Activated naive CD8-positive, alpha-beta T cell treated with anti-CD3 and anti-CD28 coated beads, Interleukin-2, amount 50 U/mL, for 24 hours (primary cell): ENCODE measurements around the gene RPGRIP1.

Experiments
- ATAC-seq: fragments of 150-1000 bp; cut with Tn5 transposase; one replicate; pipeline ENCODE4 v1.10.0; 2021
- DNase-seq: peaks from one replicate; pipeline ENCODE4 v3.0.0; 2021
- H3K27ac Mint-ChIP-seq: one replicate; pipeline ENCODE4 v1.8.0; 2021; ENCODE audit warnings: mild to moderate bottlenecking, mixed read lengths
- H3K27me3 Mint-ChIP-seq: one replicate; pipeline ENCODE4 v1.8.0; 2021; ENCODE audit warnings: mixed read lengths
- H3K36me3 Mint-ChIP-seq: one replicate; pipeline ENCODE4 v1.8.0; 2021; ENCODE audit warnings: low read depth, mixed read lengths
- H3K4me1 Mint-ChIP-seq: one replicate; pipeline ENCODE4 v1.8.0; 2021; ENCODE audit warnings: mixed read lengths
- H3K4me3 Mint-ChIP-seq: one replicate; pipeline ENCODE4 v1.8.0; 2021; ENCODE audit warnings: mild to moderate bottlenecking, moderate library complexity, mixed read lengths
- H3K9me3 Mint-ChIP-seq: one replicate; pipeline ENCODE4 v1.8.0; 2021; ENCODE audit warnings: mixed read lengths

The RPGRIP1 gene

DNA sequence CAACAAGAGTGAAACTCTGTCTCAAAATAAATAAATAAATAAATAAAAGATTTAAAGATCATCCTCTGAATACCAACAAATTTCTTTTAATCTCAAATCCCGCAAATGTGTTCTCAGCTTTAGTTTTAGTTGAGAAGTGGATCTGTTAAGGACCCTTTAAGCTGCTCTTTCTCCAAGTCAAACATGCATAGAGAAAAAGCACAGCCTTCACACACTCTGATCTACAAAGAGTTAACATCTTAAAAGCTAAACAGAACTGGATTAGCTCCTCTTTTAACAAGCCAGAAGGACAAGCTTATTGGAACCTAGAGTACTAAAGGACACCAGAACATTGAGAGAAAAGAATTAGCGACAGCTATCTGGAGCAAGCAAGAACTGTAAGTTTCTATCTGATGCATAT lies at the start of gene RPGRIP1:
Gene RPGRIP1, plus strand, starts transcription at position 301 of the 400 bp plus-strand sequence. CDS start 7,894 bp downstream, outside the sequence.
- H3K27ac Mint-ChIP-seq, result no peak within 1 kb of the TSS
- ATAC-seq, result no peak

DNA sequence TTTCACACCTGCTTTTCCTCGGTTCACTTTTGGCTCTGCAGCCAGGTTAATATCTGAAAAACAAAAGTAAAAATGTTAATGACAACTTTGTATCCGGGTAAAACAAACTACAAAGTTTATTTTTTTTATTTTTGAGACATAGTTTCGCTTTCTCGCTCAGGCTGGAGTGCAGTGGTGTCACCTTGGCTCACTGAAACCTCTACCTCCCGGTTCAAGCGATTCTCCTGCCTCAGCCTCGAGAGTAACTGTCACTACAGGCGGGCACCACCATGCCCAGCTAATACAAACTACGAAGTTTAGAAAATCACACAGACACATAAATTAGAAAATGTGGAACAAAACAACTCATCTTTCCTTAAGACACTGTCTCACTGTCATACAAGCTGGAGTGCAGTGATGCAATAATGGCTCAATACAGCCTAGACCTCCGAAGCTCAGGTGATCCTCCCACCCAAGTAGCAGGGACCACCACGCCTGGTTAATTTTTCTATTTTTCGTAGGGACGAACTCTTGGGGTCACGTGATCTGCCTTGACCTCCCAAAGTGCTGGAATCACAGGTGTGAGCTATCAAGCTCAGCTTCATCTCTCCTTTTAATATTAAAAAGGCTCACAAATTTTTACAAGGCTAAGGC lies 48.7 kb upstream of the RPGRIP1 start:
- peaks cover 90% of the 10 kb centered on the region for H3K36me3 Mint-ChIP-seq
- no peak for DNase-seq
- peaks cover 86% of the 10 kb centered on the region for H3K4me1 Mint-ChIP-seq
- no peaks in the 10 kb centered on the region for H3K27me3 Mint-ChIP-seq
- H3K4me3 Mint-ChIP-seq, result peak overlapping the region; percentile 49
- ATAC-seq, result no peak
- H3K9me3 Mint-ChIP-seq, result no peaks in the 10 kb centered on the region
- peak overlapping the region; percentile 85 for H3K27ac Mint-ChIP-seq

More for the DNA sequence above, at the start of gene RPGRIP1:
- H3K9me3 Mint-ChIP-seq, result no peaks in the 10 kb centered on the region
- no peaks in the 10 kb centered on the region for H3K27me3 Mint-ChIP-seq
- no peak within 1 kb of the TSS for H3K4me3 Mint-ChIP-seq
- no peaks in the 10 kb centered on the region for H3K36me3 Mint-ChIP-seq
- no peak for DNase-seq
- H3K4me1 Mint-ChIP-seq, result peaks cover 3% of the 10 kb centered on the region

DNA sequence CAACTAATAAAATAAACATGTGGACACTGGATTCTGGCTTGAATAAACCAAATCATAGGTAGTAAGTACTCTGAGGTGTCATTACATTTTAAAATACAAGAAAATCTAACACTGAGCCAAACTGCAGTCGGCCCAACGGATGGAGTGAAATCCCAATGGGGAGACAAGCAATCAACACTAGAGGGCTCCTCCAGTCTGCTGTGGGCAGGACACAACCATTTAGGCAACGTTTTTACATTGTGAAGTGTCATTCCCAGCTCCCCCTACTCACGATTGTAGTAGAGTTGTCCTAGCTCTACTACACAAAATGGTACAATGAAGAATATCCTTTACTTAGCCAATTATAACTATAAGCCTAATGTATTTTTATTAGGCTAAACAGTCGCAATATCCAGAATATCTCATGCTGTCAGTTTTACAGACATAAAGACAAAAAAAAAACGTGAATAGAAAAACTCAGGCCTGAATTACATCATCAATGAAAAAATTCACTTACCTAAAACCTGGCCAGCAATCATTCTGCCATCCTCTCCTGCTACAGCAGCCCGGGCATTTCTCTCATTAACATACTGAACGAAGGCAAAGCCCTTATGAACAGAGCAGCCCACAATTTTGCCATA lies 46.3 kb upstream of the RPGRIP1 start:
- DNase-seq, result no peak
- Mint-ChIP-seq H3K9me3 (no peaks in the 10 kb centered on the region), H3K27ac (peak overlapping the region; percentile 64), H3K4me3 (peak overlapping the region; percentile 38), H3K27me3 (no peaks in the 10 kb centered on the region), H3K4me1 (peaks cover 91% of the 10 kb centered on the region), H3K36me3 (peaks cover 88% of the 10 kb centered on the region)
- ATAC-seq, result no peak

DNA sequence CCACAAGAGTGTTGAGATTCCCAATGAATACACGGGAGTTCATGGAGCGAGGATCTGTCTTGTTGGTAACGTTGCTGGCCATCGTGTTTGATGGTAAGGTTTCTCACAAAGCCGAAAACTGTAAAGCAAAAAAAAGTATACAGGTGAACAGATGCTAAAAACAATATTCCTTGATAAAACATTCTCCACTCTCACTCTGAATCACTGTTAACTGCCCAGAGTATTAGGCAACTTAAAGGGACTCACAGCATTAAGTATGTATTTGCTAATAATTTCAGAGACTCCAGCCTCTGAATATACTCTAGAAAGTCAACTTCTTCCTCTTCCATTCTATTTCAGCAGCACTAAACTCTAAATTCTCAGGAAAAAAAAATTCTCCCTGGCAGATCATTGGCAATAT lies 45.8 kb upstream of the RPGRIP1 start:
- peak overlapping the region; percentile 38 for H3K4me3 Mint-ChIP-seq
- no peak for DNase-seq
- H3K4me1 Mint-ChIP-seq, result peaks cover 95% of the 10 kb centered on the region
- no peak for ATAC-seq
- H3K27ac Mint-ChIP-seq, result peak overlapping the region; percentile 64
- H3K9me3 Mint-ChIP-seq, result no peaks in the 10 kb centered on the region
- H3K27me3 Mint-ChIP-seq, result no peaks in the 10 kb centered on the region
- H3K36me3 Mint-ChIP-seq, result peaks cover 93% of the 10 kb centered on the region

DNA sequence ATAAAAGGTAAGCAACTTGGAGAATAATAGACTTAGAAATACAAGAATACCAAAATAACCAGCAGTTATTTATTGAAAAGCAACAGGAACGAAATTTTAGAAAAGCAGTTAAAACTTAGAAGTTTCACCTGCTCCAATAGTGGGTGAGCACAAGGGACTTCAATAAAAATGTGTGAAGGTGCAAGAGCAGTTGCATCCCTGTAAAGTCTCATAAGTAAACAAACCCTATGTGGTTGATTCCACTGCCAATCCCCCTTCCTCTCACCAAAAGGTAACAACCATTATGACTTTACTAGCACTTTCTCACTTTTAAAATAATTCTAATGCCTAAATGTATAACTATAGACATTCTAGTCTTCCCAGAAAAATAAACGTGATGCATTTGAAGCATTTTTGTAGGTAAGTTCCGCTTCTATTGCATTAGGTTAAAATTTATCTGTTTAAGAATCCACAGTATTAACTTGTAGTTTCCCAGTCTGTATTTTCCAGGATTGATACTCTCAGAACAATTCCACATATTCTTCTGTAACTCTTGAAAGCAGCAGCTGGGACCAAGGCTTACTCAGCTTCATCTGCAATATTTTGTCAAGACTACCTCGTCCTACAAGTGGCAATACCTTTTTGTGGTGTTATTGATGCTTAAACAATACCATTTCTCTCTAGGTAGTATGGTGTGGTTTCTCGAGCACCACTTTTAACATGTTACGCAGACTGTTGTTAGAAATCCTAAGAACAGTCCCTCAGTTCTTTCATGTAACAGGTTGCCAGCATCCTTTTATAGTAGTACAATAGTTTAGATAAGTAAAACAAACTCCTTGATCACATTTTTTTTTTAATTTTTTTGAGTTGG lies 42.7 kb upstream of the RPGRIP1 start:
- Mint-ChIP-seq H3K27ac (peak overlapping the region; percentile 54), H3K27me3 (no peaks in the 10 kb centered on the region), H3K4me1 (peaks cover 92% of the 10 kb centered on the region), H3K36me3 (peaks cover 86% of the 10 kb centered on the region), H3K4me3 (no peak overlapping the region), H3K9me3 (no peaks in the 10 kb centered on the region)
- no peak for ATAC-seq
- DNase-seq, result no peak

DNA sequence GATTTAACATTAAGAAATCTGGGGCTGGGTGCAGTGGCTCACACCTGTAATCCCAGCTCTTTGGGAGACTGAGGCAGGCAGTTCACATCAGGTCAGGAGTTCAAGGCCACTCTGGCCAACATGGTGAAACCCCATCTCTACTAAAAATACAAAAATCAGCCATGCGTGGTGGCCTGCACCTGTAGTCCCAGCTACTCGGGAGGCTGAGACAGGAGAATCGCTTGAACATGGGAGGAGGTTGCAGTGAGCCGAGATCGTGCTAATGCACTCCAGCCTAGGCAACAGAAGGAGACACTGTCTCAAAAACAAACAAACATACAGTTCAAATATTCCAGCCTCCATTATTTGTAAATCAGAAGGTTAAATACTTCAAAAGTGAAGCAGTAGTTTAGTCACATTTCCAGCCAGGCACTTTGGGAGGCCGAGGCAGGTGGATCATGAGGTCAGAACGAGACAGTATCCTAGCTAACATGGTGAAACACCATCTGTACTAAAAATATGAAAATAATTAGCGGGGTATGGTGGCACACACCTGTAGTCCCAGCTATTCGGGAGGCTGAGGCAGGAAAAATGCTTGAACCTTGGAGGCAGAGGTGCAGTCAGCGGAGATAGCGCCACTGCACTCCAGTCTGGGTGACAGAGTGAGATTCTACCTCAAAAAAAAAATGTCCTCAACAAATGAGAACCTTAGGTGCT lies 40.9 kb upstream of the RPGRIP1 start:
- no peaks in the 10 kb centered on the region for H3K27me3 Mint-ChIP-seq
- H3K27ac Mint-ChIP-seq, result no peak overlapping the region
- peaks cover 85% of the 10 kb centered on the region for H3K36me3 Mint-ChIP-seq
- no peak overlapping the region for H3K4me3 Mint-ChIP-seq
- no peaks in the 10 kb centered on the region for H3K9me3 Mint-ChIP-seq
- DNase-seq, result no peak
- H3K4me1 Mint-ChIP-seq, result peaks cover 90% of the 10 kb centered on the region
- no peak for ATAC-seq

DNA sequence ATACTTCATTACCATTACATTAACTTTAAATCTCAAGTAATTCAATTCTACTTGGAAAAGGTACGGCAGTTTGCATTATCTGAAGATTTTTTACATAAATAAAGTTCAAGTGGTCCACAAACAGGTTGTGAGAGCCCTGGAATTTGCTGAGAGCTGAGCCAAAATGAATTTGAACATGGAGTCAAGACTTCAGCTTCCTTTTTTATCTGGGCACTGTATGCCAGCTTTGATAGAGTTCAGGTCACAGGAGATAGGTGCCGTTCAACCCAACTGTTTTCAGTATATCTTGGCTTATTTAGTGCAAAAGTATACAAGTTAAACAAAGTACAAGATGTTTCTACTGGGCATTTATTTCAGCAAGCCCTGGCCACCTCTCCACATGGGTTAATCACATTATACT lies 39.5 kb upstream of the RPGRIP1 start:
- peaks cover 82% of the 10 kb centered on the region for H3K36me3 Mint-ChIP-seq
- peaks cover 87% of the 10 kb centered on the region for H3K4me1 Mint-ChIP-seq
- H3K4me3 Mint-ChIP-seq, result no peak overlapping the region
- no peak for ATAC-seq
- DNase-seq, result no peak
- no peaks in the 10 kb centered on the region for H3K27me3 Mint-ChIP-seq
- H3K27ac Mint-ChIP-seq, result peak overlapping the region; percentile 42
- H3K9me3 Mint-ChIP-seq, result no peaks in the 10 kb centered on the region

DNA sequence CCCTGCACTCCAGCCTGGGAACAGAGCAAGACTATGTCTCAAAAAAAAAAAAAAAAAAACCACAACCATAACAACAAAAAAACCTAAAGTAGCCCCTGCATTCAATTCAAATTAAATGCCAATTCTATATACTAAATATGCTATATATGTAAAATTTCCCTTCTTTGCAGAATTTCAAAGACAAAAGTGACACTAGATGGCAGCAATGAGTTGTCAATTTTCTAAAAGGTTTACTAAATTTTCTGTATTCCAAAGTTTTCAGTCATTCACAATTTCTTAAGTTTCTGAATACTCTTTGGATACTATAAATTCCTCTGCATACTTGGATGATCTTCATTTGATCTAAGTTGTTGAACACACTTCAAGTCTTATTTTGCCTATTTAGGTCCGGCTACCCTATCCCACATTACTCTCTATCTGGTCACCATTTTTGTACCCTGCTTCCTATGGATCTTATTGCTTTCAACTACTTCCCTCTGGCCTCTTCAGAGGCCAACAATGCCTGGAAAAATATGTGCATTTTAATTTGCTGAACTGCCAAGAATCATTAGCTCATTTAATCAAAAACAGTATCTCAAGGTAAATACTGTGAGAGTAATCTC lies 38.6 kb upstream of the RPGRIP1 start:
- Mint-ChIP-seq H3K27ac (peak overlapping the region; percentile 48), H3K4me3 (peak overlapping the region; percentile 2), H3K27me3 (no peaks in the 10 kb centered on the region), H3K4me1 (peaks cover 85% of the 10 kb centered on the region), H3K9me3 (no peaks in the 10 kb centered on the region), H3K36me3 (peaks cover 80% of the 10 kb centered on the region)
- ATAC-seq, result no peak
- DNase-seq, result no peak

DNA sequence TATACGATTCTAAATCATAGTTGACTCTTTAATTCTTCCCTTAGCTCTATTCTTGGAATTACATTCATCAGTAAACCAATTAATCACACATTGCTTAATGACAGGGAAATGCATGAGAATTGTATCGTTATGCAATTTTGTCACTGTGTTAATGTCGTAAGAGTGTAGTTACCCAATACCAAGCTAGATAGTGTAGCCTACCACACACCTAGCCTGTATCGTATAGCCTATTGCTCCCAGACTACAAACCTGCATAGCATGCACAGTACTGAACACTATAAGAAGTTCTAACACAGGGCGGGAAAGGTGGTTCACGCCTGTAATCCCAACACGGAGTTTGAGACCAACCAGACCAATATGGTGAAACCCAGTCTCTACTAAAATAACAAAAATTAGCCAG lies 35.3 kb upstream of the RPGRIP1 start:
- Mint-ChIP-seq H3K27me3 (no peaks in the 10 kb centered on the region), H3K4me3 (no peak overlapping the region), H3K9me3 (no peaks in the 10 kb centered on the region), H3K36me3 (peaks cover 79% of the 10 kb centered on the region), H3K4me1 (peaks cover 81% of the 10 kb centered on the region), H3K27ac (no peak overlapping the region)
- no peak for DNase-seq
- ATAC-seq, result no peak

DNA sequence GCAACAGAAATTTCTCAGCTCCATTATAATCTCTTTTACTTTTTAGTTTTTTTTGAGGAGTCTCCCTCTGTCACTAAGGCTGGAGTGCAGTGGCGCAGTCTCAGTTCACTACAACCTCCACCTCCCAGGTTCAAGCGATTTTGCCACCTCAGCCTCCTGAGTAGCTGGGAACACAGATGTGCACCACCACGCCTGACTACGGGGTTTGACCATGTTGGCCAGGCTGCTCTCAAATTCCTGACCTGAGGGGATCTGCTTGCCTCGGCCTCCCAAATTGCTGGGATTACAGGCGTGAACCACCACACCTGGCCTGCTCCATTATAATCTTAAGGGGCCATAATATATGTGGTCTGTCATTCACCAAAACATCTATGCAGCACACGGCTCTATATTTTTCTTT lies 34.1 kb upstream of the RPGRIP1 start:
- DNase-seq, result no peak
- Mint-ChIP-seq H3K4me1 (peaks cover 84% of the 10 kb centered on the region), H3K36me3 (peaks cover 83% of the 10 kb centered on the region), H3K9me3 (no peaks in the 10 kb centered on the region), H3K27ac (no peak overlapping the region), H3K4me3 (no peak overlapping the region), H3K27me3 (no peaks in the 10 kb centered on the region)
- ATAC-seq, result no peak

DNA sequence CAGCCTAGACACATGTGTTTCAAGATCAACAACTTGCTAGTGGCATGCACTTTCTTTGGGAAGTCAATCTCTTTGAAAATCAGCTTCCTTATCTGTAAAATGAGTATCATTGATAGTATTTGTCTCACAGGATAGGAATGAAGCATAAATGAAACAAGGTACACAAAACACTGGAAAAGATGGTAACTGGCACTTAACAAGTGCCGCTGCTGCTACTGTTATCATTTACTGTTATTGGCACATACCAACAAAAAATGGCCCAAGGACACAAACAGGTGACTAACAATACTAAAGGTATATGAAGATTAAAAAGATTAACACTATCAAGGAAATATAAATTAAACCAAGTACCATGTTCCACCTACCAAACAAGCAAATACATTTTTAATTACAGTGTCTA lies 31.5 kb upstream of the RPGRIP1 start:
- peaks cover 86% of the 10 kb centered on the region for H3K36me3 Mint-ChIP-seq

DNA sequence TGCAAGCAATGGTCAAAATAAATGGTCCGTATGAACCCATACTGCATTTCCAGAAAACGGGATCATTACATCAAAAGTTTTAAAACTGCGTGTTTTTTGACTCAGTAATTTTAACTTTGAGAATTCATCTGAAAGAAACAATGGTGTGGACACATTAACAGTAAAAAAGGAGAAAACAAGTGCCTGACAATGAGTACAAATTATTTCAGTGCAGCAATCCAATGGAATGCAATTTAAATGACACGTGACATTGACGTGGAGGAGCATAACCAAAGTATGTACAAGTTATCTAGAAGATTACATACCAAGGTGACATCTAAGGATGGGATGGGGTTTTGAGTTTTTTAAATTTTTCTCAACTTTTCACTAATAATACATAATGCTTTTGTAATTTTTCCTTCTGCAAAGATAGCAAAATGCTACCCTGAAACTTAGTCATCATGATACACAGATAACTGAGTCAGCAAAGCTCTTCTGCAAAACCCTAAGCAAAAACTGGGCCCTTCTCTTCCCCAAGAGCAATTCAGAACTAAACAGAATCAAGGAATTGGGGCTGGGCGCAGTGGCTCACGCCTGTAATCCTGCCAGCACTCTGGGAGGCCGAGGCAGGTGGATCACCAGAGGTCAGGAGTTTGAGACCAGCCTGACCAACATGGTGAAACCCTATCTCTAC lies 31.0 kb upstream of the RPGRIP1 start:
- peaks cover 81% of the 10 kb centered on the region for H3K4me1 Mint-ChIP-seq
- H3K9me3 Mint-ChIP-seq, result no peaks in the 10 kb centered on the region
- no peak for DNase-seq
- no peak for ATAC-seq
- no peak overlapping the region for H3K4me3 Mint-ChIP-seq
- peaks cover 87% of the 10 kb centered on the region for H3K36me3 Mint-ChIP-seq
- H3K27me3 Mint-ChIP-seq, result no peaks in the 10 kb centered on the region
- H3K27ac Mint-ChIP-seq, result no peak overlapping the region

More for the DNA sequence above, 31.5 kb upstream of the RPGRIP1 start:
- ATAC-seq (no peak), DNase-seq (no peak)
- Mint-ChIP-seq H3K4me3 (no peak overlapping the region), H3K27me3 (no peaks in the 10 kb centered on the region), H3K27ac (peak overlapping the region; percentile 44), H3K4me1 (peaks cover 81% of the 10 kb centered on the region), H3K9me3 (no peaks in the 10 kb centered on the region)

DNA sequence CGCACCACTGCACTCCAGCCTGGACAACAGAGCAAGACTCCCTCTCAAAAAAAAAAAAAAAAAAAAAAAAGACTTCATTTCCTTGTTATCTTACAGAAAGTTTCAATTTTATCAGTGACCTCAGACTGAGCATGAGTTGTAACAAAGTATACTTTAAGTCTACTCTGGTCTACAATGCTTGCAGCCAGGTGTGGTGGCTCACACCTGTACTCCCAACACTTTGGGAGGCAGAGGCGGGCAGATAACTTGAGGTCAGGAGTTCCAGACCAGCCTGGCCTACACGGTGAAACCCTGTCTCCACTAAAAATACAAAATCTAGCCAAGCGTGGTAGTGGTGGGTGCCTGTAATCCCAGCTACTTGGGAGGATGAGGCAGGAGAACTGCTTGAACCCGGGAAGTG lies 28.7 kb upstream of the RPGRIP1 start:
- H3K9me3 Mint-ChIP-seq, result no peaks in the 10 kb centered on the region
- DNase-seq, result no peak
- H3K4me1 Mint-ChIP-seq, result peaks cover 80% of the 10 kb centered on the region
- peaks cover 88% of the 10 kb centered on the region for H3K36me3 Mint-ChIP-seq
- H3K27ac Mint-ChIP-seq, result peak overlapping the region; percentile 18
- no peaks in the 10 kb centered on the region for H3K27me3 Mint-ChIP-seq
- no peak for ATAC-seq
- no peak overlapping the region for H3K4me3 Mint-ChIP-seq

DNA sequence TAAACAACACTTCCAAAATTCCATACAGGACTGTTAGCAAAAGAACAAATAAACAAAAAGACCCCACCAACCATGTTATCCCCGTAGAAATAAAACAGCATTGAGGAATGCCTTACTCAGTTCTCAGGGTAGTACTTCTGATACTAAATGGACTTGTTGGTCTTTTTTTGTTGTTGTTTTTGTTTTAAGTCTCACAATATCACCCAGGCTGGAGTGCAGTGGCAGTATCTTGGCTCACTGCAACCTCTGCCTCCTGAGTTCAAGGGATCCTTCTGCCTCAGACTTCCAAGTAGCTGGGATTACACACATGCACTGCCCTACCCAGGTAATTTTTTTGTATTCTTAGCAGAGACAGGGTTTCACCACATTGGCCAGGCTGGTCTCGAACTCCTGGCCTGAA lies 27.7 kb upstream of the RPGRIP1 start:
- Mint-ChIP-seq H3K4me3 (peak overlapping the region; percentile 19), H3K36me3 (peaks cover 85% of the 10 kb centered on the region), H3K27me3 (no peaks in the 10 kb centered on the region), H3K4me1 (peaks cover 81% of the 10 kb centered on the region), H3K27ac (peak overlapping the region; percentile 23), H3K9me3 (no peaks in the 10 kb centered on the region)
- ATAC-seq (no peak), DNase-seq (no peak)
